ENCODE results near the gene SOS1.

SOS1 gene

DNA sequence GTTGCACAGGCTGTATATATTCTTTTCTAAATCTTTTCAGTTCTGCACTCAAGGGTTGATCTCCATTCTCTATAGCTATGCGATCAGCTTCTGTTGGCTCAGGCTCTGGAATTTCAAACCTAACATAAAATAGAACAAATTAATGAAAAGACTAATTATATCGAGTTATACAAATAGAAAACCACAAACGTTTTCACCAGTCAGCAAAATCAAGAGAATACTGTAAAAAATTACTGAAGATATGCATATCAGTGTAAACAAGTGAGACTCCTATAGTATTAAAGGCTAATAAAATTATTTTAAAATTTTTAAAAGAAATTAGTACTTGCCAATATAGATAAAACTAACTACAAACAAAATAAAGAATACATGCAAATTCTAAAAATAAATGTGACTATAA lies 107.0 kb downstream of the SOS1 start:
- TF ChIP-seq, protein P1, sequence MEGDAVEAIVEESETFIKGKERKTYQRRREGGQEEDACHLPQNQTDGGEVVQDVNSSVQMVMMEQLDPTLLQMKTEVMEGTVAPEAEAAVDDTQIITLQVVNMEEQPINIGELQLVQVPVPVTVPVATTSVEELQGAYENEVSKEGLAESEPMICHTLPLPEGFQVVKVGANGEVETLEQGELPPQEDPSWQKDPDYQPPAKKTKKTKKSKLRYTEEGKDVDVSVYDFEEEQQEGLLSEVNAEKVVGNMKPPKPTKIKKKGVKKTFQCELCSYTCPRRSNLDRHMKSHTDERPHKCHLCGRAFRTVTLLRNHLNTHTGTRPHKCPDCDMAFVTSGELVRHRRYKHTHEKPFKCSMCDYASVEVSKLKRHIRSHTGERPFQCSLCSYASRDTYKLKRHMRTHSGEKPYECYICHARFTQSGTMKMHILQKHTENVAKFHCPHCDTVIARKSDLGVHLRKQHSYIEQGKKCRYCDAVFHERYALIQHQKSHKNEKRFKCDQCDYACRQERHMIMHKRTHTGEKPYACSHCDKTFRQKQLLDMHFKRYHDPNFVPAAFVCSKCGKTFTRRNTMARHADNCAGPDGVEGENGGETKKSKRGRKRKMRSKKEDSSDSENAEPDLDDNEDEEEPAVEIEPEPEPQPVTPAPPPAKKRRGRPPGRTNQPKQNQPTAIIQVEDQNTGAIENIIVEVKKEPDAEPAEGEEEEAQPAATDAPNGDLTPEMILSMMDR (IDR thresholded peaks at IDR 0.05; ENCODE audit: borderline replicate concordance, insufficient read depth, low read depth, low read length), result no peak
- no peak overlapping the region for H3K4me3 ChIP-seq (ENCODE audit: low read depth, low read length)

DNA sequence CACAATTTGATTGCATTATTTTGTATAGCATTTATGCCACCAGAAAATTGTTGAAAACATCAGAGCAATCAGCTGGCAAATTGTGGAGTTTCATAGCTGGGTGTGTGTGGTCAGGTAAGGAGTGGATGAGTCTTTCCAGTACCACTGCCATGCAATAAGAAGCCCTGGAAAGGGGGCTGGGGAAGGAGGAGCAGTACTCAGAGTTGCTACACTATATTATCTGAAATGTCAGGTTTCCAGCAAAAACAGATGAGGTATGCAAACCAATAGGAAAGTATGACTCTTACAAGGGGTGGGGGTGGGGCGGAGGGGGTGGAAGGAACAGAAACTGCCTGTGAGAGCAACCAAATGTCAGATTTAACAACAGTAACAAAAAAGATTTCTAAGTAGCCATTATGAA lies 112.2 kb downstream of the SOS1 start:
- H3K4me3 ChIP-seq (ENCODE audit: low read depth, low read length), result no peak overlapping the region
- TF ChIP-seq, protein P1 (IDR thresholded peaks at IDR 0.05; ENCODE audit: borderline replicate concordance, insufficient read depth, low read depth, low read length), result no peak

- no peak overlapping the region for H3K4me3 ChIP-seq (ENCODE audit: low read depth, low read length)
- TF ChIP-seq, protein P1 (IDR thresholded peaks at IDR 0.05; ENCODE audit: borderline replicate concordance, insufficient read depth, low read depth, low read length), result no peak
These were observed 112.9 kb downstream of the SOS1 start for GRCh38 chr2:39007875-39008504.

DNA sequence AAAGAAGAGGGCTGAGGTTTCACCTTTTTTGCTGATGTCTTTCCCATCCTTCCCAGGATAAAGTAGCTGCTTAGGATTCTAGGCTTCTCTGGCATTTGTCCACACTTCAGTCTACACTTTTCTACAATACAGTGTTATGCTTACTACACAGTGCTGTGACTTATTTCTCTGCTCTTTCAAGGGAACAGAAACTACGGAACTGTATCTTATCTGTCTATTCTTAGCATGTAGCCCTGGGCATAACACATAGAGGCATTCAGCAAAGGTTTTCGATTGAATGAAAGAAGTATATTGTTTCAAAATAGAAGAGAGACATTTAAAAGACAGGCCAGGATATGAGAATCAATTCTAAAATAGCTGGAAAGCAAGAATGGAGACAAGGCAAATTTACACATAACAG lies 120.3 kb downstream of the SOS1 start:
- H3K4me3 ChIP-seq (ENCODE audit: low read depth, low read length), result no peak overlapping the region
- TF ChIP-seq, protein P1 (IDR thresholded peaks at IDR 0.05; ENCODE audit: borderline replicate concordance, insufficient read depth, low read depth, low read length), result no peak

DNA sequence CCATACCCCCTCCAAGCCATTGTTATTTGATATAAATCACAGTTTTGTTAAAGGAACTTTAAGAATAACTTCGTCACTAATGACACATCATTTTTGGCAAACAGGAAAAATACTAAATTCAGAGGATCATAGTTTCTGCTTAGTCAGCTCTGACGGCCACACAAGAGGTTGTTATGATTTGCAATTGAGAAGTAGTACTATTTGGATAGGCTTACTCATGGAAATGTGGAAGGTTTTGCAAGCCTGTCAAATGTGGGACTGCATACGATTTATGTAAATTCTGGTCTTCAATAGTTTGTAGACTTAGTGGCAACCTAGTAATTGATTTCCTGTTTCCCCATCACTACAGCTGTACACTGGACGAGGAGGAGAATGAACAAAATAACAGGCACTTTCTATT lies 123.1 kb downstream of the SOS1 start:
- H3K4me3 ChIP-seq (ENCODE audit: low read depth, low read length), result no peak overlapping the region
- TF ChIP-seq, protein P1 (IDR thresholded peaks at IDR 0.05; ENCODE audit: borderline replicate concordance, insufficient read depth, low read depth, low read length), result no peak

- no peak overlapping the region for H3K4me3 ChIP-seq (ENCODE audit: low read depth, low read length)
- TF ChIP-seq, protein P1 (IDR thresholded peaks at IDR 0.05; ENCODE audit: borderline replicate concordance, insufficient read depth, low read depth, low read length), result no peak
These were observed 129.0 kb downstream of the SOS1 start for GRCh38 chr2:38991899-38992298.

- TF ChIP-seq, protein P1 (IDR thresholded peaks at IDR 0.05; ENCODE audit: borderline replicate concordance, insufficient read depth, low read depth, low read length), result no peak
These were observed 132.1 kb downstream of the SOS1 start for GRCh38 chr2:38988716-38989115.

More at GRCh38 chr2:38988716-38989115, 132.1 kb downstream of the SOS1 start:
- H3K4me3 ChIP-seq (ENCODE audit: low read depth, low read length), result no peak overlapping the region

Data from GM12875 (cell line).